Epithelial cell of prostate (primary cell): ENCODE measurements around the gene CXorf38.
A peak's percentile ranks its signal among the peaks of the same experiment; 100 is the strongest.

Experiments
- DNase-seq: peaks from one replicate; pipeline ENCODE4 v3.0.0-alpha.2; 2011; ENCODE audit warnings: low read depth, low spot score
- H3K27ac ChIP-seq: fragments of 450-650 bp; 2 replicates; pipeline ENCODE4 v1.5.1; 2017; ENCODE audit warnings: mild to moderate bottlenecking

CXorf38 gene

GRCh38 chrX:40647307-40648197 is at the start of gene CXorf38:
CXorf38 (minus strand) TSS chrX:40647561; CDS start chrX:40647520, 41 bp downstream.
- DNase-seq: peak; percentile 20
- H3K27ac ChIP-seq: peak within 1 kb of the TSS; percentile 75

DNA sequence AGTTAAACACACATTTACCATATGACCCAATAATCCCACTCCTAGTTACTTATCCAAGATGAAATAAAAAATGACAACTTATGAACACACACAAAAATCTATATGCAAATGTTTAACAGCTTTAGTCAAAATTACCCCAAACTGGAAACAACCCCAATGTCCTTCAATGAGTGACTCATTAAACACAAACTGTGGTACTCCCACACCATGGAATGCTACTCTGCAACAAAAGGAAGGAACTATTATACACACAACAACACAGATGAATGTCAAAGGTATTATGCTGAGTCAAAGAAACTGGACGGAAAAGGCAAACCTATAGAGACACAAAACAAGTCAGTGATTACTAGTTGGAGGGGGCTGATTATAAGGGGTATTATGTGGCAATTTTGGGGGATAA is 47.4 kb upstream of the CXorf38 start:
- DNase-seq: no peak

GRCh38 chrX:40688929-40689328 is 41.6 kb upstream of the CXorf38 start:
- DNase-seq: no peak
- no peak overlapping the region for H3K27ac ChIP-seq

More for the DNA sequence above, 47.4 kb upstream of the CXorf38 start:
- H3K27ac ChIP-seq: no peak overlapping the region

- no peak for DNase-seq
- H3K27ac ChIP-seq: no peak overlapping the region
Observed at GRCh38 chrX:40687169-40687568, 39.8 kb upstream of the CXorf38 start.

DNA sequence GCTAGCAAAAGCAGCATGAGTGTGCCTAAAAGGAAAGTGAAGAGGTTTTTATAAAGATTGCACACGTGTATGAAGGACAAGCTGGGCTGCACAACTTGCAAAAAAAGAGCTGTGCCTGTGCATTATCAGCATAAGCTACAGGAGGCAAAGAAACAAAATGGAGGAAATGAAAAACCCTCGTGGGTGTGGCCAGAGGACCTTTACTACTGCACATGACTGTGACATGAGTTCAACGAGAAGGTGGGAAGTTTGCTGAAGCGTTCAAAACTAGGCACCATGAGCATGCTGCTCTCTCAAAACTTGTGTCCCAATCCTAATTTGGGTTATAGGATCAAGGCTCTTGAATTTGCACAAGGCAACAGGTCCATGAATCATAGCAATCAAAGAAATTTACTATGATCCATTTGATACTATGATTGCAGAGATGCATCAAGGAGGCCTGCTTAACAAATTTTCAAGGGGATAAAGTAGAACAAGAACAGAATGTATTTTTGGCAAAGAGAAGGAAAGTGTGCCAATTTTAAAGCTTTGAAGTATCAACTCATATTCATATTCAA is 38.1 kb upstream of the CXorf38 start:
- no peak for DNase-seq
- H3K27ac ChIP-seq: no peak overlapping the region

GRCh38 chrX:40684092-40684491 is 36.7 kb upstream of the CXorf38 start:
- no peak overlapping the region for H3K27ac ChIP-seq
- DNase-seq: no peak

GRCh38 chrX:40683245-40683644 is 35.9 kb upstream of the CXorf38 start:
- no peak overlapping the region for H3K27ac ChIP-seq
- DNase-seq: no peak

- no peak overlapping the region for H3K27ac ChIP-seq
- no peak for DNase-seq
Observed at GRCh38 chrX:40671126-40671525, 23.8 kb upstream of the CXorf38 start.

DNA sequence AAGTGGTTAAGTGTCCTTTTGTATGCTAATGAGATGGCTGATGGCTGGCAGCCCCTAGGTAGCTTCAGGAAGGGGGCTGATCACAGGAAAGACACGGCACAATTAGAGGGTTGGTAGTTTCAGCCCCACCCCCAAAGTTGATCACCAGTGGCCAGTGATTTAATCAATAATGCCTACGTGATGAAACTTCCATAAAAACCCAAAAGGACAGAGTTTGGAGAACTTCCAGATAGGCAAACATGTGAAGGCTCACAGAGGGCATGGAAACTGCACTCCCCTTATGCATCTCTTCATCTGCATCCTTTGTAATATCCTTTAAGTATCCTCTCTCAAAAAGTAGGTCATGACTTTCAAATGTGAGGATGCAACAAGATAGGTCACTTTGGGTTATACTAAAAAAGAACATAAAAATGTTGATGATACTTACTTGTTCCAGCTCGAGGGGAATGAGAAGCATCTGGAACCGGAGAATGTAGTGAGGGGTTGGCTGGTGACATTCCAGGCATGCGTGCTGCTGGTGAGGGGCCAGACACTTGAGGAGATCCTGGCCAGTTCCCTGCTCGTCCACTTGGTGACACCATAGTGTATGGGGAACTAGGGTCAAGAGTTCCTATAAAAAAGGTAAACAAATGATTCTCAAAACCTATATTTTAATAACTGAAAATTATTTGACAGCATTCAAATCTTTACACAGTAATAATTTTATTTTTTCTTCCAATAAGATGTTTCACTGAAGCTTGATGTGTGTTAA is 16.7 kb upstream of the CXorf38 start:
- DNase-seq: no peak
- no peak overlapping the region for H3K27ac ChIP-seq

GRCh38 chrX:40663078-40663740 is 15.8 kb upstream of the CXorf38 start:
- DNase-seq: no peak
- no peak overlapping the region for H3K27ac ChIP-seq

DNA sequence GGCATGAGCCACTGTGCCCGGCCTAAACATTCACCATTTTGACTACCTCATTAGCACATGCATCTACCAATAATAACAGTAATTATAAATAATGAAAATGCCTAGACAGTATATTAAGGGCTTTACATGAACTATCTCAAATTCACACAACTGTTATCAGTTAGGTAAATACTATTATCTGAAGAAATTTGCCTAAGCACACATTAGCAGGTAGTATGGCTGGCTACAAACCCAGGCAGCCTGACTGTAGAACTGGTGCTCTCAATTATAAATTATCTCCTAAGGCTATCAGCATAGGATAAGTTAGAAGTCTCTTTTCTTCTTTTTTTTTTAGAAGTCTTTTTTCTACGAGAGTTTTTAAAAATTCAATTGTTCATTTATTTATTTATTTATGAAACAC is 14.1 kb upstream of the CXorf38 start:
- no peak for DNase-seq
- no peak overlapping the region for H3K27ac ChIP-seq

DNA sequence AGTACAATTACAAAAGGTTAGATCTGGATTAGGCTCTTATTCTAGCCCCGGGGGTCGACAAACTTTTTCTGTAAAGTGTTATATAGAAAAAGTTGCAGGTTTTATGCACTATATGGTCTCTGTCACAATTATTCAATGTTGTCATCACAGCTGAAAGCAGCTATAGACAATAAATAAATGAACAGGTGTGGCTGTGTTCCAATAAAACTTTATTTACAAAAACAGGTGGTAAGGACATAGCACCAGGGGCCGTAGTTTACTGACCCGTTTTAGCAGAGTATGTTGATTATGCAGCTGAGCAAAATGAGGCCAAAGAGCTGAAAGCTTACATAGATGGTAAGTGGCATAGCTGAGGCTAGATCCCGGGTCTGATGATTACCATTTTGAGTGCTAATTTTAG is 13.0 kb upstream of the CXorf38 start:
- H3K27ac ChIP-seq: no peak overlapping the region
- no peak for DNase-seq

GRCh38 chrX:40653535-40653934 is 6.2 kb upstream of the CXorf38 start:
- no peak for DNase-seq
- no peak overlapping the region for H3K27ac ChIP-seq

DNA sequence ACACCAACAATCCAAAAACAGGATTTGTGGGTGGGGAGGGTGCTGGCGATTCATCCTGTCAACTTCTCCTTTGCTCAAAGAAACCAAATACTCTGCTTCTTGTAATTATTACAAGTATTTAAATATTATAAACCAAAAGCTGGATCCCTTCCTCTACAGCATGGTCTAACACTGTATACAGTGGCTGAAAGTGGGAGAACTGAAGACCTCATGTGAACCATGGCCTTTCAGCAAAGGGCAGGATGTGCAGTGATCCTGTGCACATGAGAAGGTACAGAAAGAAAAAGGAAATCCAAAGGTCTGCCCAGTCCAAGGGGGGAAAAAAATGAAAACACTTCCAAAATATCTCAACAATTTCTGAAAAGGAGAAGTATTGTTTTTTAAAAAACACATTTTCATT is 5.3 kb upstream of the CXorf38 start:
- H3K27ac ChIP-seq: no peak overlapping the region
- no peak for DNase-seq

- H3K27ac ChIP-seq: no peak overlapping the region
- no peak for DNase-seq
Observed at GRCh38 chrX:40651620-40652223, 4.4 kb upstream of the CXorf38 start.

DNA sequence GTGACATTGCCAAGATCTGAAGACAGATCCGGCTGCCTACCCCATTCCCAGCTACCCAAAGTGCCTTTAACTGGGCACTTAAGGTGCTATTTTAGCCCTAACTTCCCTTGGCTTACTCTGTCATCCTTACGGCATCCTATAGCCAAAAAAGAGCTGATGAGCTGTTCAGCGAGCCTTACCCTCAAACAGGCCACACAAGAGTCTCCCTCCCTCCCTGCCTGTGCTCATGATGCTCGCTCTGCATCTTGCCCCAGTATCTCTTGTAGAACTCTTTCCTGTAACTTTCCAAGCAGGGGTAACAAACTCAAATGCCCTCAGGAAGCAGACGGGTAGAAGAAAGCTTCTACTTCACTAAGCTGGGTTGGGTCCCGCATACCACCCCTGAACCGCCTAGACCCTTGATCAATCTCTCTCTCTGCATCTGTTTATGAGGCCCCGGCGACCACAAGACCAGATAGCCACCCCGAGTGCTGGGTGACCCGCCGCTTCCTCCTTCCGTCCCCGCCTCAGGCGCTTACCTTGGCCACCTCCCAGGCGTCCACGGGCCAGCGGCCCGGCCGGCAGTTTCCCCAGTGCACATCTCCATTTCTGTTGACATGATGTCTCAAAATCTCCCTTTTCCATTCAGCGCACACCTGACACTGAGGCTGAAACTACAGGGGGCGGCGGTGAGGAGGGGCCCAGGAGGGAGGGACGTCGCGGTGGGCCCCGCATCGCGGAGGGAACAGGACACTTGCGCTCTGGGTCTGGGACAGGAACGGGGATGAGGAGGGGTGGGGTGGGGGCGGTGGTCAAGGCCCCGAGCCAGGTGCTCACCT is 663 bp downstream of the CXorf38 start:
- no peak for DNase-seq
- H3K27ac ChIP-seq: peak overlapping the region; percentile 75

GRCh38 chrX:40644821-40645358 is 2.5 kb downstream of the CXorf38 start:
- no peak for DNase-seq
- H3K27ac ChIP-seq: peak overlapping the region; percentile 75

DNA sequence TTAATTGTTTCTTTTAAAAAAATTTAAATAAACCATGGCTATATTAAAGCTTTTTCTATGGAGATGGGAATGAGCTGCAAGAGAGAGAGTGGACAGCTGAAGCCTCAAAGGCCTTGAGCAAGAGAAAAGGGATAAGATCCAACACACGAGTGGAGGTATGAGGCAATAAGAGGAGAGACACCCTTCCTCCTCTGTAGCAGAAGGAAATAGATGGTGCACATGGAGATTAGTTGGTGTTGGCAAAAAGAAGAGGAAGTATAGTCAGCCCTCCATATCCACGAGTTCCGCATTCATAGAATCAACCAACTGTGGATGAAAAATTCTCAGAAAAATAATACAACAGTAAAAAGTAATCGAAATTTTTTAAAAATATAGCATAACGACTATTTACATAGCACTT is 3.2 kb downstream of the CXorf38 start:
- no peak for DNase-seq

DNA sequence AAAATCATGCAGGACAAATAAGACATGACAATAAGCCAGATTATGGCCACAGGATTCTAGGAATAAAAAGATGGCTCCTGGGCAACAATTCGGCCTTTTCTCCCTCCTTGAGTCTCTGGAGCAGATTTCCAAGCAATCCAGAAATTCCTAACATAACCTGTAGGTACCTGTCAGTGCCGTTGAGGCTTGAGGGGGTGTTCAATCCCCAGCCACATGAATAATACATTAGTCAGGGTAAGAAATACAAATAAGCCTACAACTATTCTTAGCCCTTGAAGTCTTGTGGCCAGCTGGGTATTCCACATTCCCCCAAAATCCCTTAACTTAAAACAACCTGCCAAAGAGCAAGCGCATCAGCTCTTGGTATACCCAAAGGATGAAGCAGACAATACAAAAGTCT is 9.7 kb downstream of the CXorf38 start:
- H3K27ac ChIP-seq: no peak overlapping the region
- no peak for DNase-seq

More for the DNA sequence above, 3.2 kb downstream of the CXorf38 start:
- H3K27ac ChIP-seq: peak overlapping the region; percentile 75
